ENCODE measurements around the gene OCA2. TPM values are rescaled to one million over a fixed set of nuclear protein-coding genes. Genes with fewer than 3 reads are reported as not detected.

OCA2 gene
- total and polyA plus RNA-seq, 2 of the 8 experiments (the other 6 are each of a cell fraction or from before 2014, with no cell fraction given), result 0.20 TPM

DNA sequence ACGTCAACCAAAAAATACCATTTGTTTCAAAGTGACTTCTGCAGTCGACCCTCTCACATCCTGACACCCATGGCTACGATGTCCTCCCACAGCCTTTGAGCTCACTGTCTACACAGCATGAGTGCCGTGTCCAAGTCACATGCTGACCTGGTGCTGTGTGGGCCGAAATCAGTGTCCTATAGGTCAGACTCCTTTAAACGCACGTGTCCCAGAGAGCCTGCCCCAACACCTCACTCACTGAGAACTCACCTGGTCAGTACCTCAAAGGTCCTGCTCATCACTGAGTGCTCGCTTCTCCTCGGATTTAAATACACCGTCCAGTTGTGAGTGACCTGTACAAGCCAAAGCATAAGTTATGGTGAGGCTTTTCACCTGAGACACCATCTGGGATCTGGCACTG lies 83.3 kb downstream of the OCA2 start (continued):
- TF ChIP-seq RBBP5 (IDR thresholded peaks at IDR 0.05; ENCODE audit: borderline replicate concordance, low read depth, low read length), result no peak
- TF ChIP-seq ZNF274 (IDR thresholded peaks at IDR 0.05; ENCODE audit: borderline replicate concordance, extremely low read depth, low read length), result no peak
- TF ChIP-seq SIX5 (IDR thresholded peaks at IDR 0.05; ENCODE audit: low read depth, low read length), result no peak
- no peak for TF ChIP-seq EGR1 (IDR thresholded peaks at IDR 0.05; ENCODE audit: borderline replicate concordance, low read depth, low read length)
- TF ChIP-seq, protein P1, sequence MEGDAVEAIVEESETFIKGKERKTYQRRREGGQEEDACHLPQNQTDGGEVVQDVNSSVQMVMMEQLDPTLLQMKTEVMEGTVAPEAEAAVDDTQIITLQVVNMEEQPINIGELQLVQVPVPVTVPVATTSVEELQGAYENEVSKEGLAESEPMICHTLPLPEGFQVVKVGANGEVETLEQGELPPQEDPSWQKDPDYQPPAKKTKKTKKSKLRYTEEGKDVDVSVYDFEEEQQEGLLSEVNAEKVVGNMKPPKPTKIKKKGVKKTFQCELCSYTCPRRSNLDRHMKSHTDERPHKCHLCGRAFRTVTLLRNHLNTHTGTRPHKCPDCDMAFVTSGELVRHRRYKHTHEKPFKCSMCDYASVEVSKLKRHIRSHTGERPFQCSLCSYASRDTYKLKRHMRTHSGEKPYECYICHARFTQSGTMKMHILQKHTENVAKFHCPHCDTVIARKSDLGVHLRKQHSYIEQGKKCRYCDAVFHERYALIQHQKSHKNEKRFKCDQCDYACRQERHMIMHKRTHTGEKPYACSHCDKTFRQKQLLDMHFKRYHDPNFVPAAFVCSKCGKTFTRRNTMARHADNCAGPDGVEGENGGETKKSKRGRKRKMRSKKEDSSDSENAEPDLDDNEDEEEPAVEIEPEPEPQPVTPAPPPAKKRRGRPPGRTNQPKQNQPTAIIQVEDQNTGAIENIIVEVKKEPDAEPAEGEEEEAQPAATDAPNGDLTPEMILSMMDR (IDR thresholded peaks at IDR 0.05; ENCODE audit: control extremely low read depth in 1 of 3, insufficient read depth in 1 of 3, low read depth in 1 of 3, low read length in 3 of 3), result no peak
- TF ChIP-seq, protein P2, sequence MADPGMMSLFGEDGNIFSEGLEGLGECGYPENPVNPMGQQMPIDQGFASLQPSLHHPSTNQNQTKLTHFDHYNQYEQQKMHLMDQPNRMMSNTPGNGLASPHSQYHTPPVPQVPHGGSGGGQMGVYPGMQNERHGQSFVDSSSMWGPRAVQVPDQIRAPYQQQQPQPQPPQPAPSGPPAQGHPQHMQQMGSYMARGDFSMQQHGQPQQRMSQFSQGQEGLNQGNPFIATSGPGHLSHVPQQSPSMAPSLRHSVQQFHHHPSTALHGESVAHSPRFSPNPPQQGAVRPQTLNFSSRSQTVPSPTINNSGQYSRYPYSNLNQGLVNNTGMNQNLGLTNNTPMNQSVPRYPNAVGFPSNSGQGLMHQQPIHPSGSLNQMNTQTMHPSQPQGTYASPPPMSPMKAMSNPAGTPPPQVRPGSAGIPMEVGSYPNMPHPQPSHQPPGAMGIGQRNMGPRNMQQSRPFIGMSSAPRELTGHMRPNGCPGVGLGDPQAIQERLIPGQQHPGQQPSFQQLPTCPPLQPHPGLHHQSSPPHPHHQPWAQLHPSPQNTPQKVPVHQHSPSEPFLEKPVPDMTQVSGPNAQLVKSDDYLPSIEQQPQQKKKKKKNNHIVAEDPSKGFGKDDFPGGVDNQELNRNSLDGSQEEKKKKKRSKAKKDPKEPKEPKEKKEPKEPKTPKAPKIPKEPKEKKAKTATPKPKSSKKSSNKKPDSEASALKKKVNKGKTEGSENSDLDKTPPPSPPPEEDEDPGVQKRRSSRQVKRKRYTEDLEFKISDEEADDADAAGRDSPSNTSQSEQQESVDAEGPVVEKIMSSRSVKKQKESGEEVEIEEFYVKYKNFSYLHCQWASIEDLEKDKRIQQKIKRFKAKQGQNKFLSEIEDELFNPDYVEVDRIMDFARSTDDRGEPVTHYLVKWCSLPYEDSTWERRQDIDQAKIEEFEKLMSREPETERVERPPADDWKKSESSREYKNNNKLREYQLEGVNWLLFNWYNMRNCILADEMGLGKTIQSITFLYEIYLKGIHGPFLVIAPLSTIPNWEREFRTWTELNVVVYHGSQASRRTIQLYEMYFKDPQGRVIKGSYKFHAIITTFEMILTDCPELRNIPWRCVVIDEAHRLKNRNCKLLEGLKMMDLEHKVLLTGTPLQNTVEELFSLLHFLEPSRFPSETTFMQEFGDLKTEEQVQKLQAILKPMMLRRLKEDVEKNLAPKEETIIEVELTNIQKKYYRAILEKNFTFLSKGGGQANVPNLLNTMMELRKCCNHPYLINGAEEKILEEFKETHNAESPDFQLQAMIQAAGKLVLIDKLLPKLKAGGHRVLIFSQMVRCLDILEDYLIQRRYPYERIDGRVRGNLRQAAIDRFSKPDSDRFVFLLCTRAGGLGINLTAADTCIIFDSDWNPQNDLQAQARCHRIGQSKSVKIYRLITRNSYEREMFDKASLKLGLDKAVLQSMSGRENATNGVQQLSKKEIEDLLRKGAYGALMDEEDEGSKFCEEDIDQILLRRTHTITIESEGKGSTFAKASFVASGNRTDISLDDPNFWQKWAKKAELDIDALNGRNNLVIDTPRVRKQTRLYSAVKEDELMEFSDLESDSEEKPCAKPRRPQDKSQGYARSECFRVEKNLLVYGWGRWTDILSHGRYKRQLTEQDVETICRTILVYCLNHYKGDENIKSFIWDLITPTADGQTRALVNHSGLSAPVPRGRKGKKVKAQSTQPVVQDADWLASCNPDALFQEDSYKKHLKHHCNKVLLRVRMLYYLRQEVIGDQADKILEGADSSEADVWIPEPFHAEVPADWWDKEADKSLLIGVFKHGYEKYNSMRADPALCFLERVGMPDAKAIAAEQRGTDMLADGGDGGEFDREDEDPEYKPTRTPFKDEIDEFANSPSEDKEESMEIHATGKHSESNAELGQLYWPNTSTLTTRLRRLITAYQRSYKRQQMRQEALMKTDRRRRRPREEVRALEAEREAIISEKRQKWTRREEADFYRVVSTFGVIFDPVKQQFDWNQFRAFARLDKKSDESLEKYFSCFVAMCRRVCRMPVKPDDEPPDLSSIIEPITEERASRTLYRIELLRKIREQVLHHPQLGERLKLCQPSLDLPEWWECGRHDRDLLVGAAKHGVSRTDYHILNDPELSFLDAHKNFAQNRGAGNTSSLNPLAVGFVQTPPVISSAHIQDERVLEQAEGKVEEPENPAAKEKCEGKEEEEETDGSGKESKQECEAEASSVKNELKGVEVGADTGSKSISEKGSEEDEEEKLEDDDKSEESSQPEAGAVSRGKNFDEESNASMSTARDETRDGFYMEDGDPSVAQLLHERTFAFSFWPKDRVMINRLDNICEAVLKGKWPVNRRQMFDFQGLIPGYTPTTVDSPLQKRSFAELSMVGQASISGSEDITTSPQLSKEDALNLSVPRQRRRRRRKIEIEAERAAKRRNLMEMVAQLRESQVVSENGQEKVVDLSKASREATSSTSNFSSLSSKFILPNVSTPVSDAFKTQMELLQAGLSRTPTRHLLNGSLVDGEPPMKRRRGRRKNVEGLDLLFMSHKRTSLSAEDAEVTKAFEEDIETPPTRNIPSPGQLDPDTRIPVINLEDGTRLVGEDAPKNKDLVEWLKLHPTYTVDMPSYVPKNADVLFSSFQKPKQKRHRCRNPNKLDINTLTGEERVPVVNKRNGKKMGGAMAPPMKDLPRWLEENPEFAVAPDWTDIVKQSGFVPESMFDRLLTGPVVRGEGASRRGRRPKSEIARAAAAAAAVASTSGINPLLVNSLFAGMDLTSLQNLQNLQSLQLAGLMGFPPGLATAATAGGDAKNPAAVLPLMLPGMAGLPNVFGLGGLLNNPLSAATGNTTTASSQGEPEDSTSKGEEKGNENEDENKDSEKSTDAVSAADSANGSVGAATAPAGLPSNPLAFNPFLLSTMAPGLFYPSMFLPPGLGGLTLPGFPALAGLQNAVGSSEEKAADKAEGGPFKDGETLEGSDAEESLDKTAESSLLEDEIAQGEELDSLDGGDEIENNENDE (IDR thresholded peaks at IDR 0.05; ENCODE audit: insufficient replicate concordance, low read length), result no peak

All from H1 (cell line).